Heart left ventricle (tissue), 13 donors: ENCODE measurements around the gene C3orf49.

Source experiments
- POLR2A ChIP-seq, 2 donors: fragments of 450-650 bp; IDR thresholded peaks; one replicate each; pipeline ENCODE4 v1.6.1; 2017; ENCODE audit warnings: antibody characterized with exemption in 2 of 2, mild to moderate bottlenecking in 2 of 2, moderate library complexity in 2 of 2
- TF ChIP-seq, protein P1 (sequence below), 12 donors: fragments of 200-600 bp; sonication (generic) in 4 of 12; IDR thresholded peaks; one replicate each; pipeline versions ENCODE4 v1.5.0 to v1.8.0; 2018 to 2022; ENCODE audit warnings: antibody characterized with exemption in 12 of 12, mild to moderate bottlenecking in 5 of 12
- donor health status: ischemic (EF 13 %, LVEDD 7.1; RV severe dilation, severe dysfunction).
- donor health status: DM: no; HTN: yes; CAD: no.
- donor health status: DM: no; HTN: no; CAD: no.
- donor health status: ischemic (EF 25% LVEDD 6.9; RV normal size, moderate dysfunction).
- donor health status: ischemic (EF 25% LVEDD 5.7; RV mildly dilated, moderate dysfunction).
- donor health status: ischemic (EF 35%, LVEDD 5.7; RV mildly dilated, moderate dysfunction).
- donor health status: nonischemic (EF 11% LVEDD 7.7; RV severe dilation, severe dysfunction).
- donor health status: DM: yes; HTN: yes; CAD: no.
- donor health status: PGD.
- donor health status: ischemic (EF 29% LVEDD 5.4; RV normal size, mild dysfunction).
- donor health status: nonischemic (EF 23%, LVEDD 6.1; RV moderate dilation, normal function).

DNA sequence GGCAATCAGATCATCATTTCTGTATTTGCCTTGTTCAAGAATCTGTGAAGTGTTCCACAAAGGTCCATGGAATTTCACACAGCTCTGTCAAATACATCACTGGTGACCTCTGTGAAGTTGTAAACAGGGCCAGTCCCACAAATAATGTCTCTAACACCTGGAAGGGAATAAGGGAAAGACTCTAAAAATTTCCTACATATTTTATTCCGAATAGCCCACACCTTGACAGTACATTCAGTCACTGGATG is at the start of gene C3orf49:
- TF ChIP-seq, protein P1, sequence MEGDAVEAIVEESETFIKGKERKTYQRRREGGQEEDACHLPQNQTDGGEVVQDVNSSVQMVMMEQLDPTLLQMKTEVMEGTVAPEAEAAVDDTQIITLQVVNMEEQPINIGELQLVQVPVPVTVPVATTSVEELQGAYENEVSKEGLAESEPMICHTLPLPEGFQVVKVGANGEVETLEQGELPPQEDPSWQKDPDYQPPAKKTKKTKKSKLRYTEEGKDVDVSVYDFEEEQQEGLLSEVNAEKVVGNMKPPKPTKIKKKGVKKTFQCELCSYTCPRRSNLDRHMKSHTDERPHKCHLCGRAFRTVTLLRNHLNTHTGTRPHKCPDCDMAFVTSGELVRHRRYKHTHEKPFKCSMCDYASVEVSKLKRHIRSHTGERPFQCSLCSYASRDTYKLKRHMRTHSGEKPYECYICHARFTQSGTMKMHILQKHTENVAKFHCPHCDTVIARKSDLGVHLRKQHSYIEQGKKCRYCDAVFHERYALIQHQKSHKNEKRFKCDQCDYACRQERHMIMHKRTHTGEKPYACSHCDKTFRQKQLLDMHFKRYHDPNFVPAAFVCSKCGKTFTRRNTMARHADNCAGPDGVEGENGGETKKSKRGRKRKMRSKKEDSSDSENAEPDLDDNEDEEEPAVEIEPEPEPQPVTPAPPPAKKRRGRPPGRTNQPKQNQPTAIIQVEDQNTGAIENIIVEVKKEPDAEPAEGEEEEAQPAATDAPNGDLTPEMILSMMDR (IDR thresholded peaks at IDR 0.05), result no peak
- no peak for TF ChIP-seq POLR2A (IDR thresholded peaks at IDR 0.05)
